HepG2 (cell line): ENCODE measurements around the gene ZBTB26. TPM values are rescaled to one million over a fixed set of nuclear protein-coding genes. Genes with fewer than 3 reads are reported as not detected.

Experiments used
- CCDC6 ChIP-seq: sonication (generic); formaldehyde crosslinking; IDR thresholded peaks from 2 replicates; pipeline ENCODE4 v1.8.1; 2022; ENCODE audit warnings: mild to moderate bottlenecking, missing genetic modification reagents, moderate library complexity
- CENPT ChIP-seq: sonication (generic); formaldehyde crosslinking; IDR thresholded peaks from 2 replicates; pipeline ENCODE4 v1.8.0; 2022; ENCODE audit warnings: low read depth, mild to moderate bottlenecking, moderate library complexity, missing genetic modification reagents
- ETS1 ChIP-seq: sonication (generic); formaldehyde crosslinking; IDR thresholded peaks from 2 replicates; pipeline ENCODE4 v1.4.0; 2020; ENCODE audit warnings: missing genetic modification reagents
- GABPB1 ChIP-seq: IDR thresholded peaks from 2 replicates; pipeline ENCODE4 v1.6.1; 2016; ENCODE audit warnings: mild to moderate bottlenecking, missing genetic modification reagents, moderate library complexity, missing compliant biosample characterization
- HNF1A ChIP-seq, 2 experiments: sonication (generic) in 1 of 2; formaldehyde crosslinking in 1 of 2; IDR thresholded peaks; 2 replicates each; pipeline versions ENCODE4 v1.4.0 to v1.6.1; 2016 to 2020; ENCODE audit warnings: borderline replicate concordance in 1 of 2, low read depth in 1 of 2, mild to moderate bottlenecking in 1 of 2, missing genetic modification reagents in 1 of 2
- ISL2 ChIP-seq: sonication (generic); formaldehyde crosslinking; IDR thresholded peaks from 2 replicates; pipeline ENCODE4 v1.5.0; 2020; ENCODE audit warnings: missing genetic modification reagents
- KMT2B ChIP-seq: IDR thresholded peaks from 2 replicates; pipeline ENCODE4 v1.6.1; 2016; ENCODE audit warnings: missing genetic modification reagents, missing compliant biosample characterization
- MAF1 ChIP-seq: sonication (generic); formaldehyde crosslinking; IDR thresholded peaks from 2 replicates; pipeline ENCODE4 v1.5.0; 2020; ENCODE audit warnings: missing genetic modification reagents, borderline replicate concordance
- MLX ChIP-seq: IDR thresholded peaks from 2 replicates; pipeline ENCODE4 v1.6.1; 2016
- RBFOX2 ChIP-seq: fragments of 200-400 bp; formaldehyde crosslinking; IDR thresholded peaks from 2 replicates; pipeline ENCODE4 v1.6.1; 2017; ENCODE audit warnings: low read depth, mild to moderate bottlenecking, low read length
- RBM39 ChIP-seq: fragments of 200-400 bp; formaldehyde crosslinking; IDR thresholded peaks from one replicate; pipeline ENCODE4 v1.6.1; 2018; ENCODE audit warnings: antibody characterized with exemption, mild to moderate bottlenecking, low read depth, low read length; ENCODE audit not compliant: poor library complexity, severe bottlenecking
- RFX3 ChIP-seq: IDR thresholded peaks from 2 replicates; pipeline ENCODE4 v1.6.1; 2016; ENCODE audit warnings: missing biosample characterization, missing genetic modification reagents
- SALL1 ChIP-seq: sonication (generic); formaldehyde crosslinking; IDR thresholded peaks from 2 replicates; pipeline ENCODE4 v1.8.0; 2022; ENCODE audit warnings: mild to moderate bottlenecking, missing genetic modification reagents
- SAP130 ChIP-seq: IDR thresholded peaks from 2 replicates; pipeline ENCODE4 v1.6.1; 2016; ENCODE audit warnings: low read depth
- SIX4 ChIP-seq: sonication (generic); formaldehyde crosslinking; IDR thresholded peaks from 2 replicates; pipeline ENCODE4 v1.4.0; 2020; ENCODE audit warnings: missing genetic modification reagents
- ZBTB37 ChIP-seq: sonication (generic); formaldehyde crosslinking; IDR thresholded peaks from 2 replicates; pipeline ENCODE4 v1.4.0; 2020; ENCODE audit warnings: mild to moderate bottlenecking, missing genetic modification reagents
- ZNF564 ChIP-seq: sonication (generic); formaldehyde crosslinking; IDR thresholded peaks from 2 replicates; pipeline ENCODE4 v1.8.1; 2023; ENCODE audit warnings: mild to moderate bottlenecking, missing genetic modification reagents
- ZSCAN30 ChIP-seq: sonication (generic); formaldehyde crosslinking; IDR thresholded peaks from 2 replicates; pipeline ENCODE4 v1.5.0; 2020; ENCODE audit warnings: mild to moderate bottlenecking, missing genetic modification reagents
- polyA plus RNA-seq, 8 experiments: library from polyadenylated mRNA; depleted of rRNA in 3 of 8; stranded (reverse) in 7 of 8; unstranded in 1 of 8; fragments of >200 nt; fragmentation: Illumina TruSeq in 4 of 8; extraction: Trizol in 4 of 8; gene quantifications; 2 replicates each; pipeline versions ENCODE4 v1.2.1 to v1.2.3, GENCODE V29; 2011 to 2016; ENCODE audit warnings: low read depth in 4 of 8, missing spikeins in 1 of 8, mixed read lengths in 1 of 8; ENCODE audit not compliant: insufficient read depth in 1 of 8
- total RNA-seq, 5 experiments: library from RNA; depleted of rRNA; stranded (reverse); fragments of >200 nt; fragmentation: Illumina TruSeq; extraction: Trizol; gene quantifications; 2 replicates each; pipeline ENCODE4 v1.2.3, GENCODE V29; 2016; ENCODE audit warnings: low read depth in 1 of 5
- TF ChIP-seq, protein P1 (sequence below): sonication (generic); formaldehyde crosslinking; conservative IDR thresholded peaks from 2 replicates; pipeline ENCODE4 v1.8.0; 2022; ENCODE audit warnings: missing genetic modification reagents

The ZBTB26 gene
- total and polyA plus RNA-seq, 2 of the 13 experiments (the other 11 are each of a cell fraction or from before 2014, with no cell fraction given), result 4.5 to 8.6 TPM

DNA sequence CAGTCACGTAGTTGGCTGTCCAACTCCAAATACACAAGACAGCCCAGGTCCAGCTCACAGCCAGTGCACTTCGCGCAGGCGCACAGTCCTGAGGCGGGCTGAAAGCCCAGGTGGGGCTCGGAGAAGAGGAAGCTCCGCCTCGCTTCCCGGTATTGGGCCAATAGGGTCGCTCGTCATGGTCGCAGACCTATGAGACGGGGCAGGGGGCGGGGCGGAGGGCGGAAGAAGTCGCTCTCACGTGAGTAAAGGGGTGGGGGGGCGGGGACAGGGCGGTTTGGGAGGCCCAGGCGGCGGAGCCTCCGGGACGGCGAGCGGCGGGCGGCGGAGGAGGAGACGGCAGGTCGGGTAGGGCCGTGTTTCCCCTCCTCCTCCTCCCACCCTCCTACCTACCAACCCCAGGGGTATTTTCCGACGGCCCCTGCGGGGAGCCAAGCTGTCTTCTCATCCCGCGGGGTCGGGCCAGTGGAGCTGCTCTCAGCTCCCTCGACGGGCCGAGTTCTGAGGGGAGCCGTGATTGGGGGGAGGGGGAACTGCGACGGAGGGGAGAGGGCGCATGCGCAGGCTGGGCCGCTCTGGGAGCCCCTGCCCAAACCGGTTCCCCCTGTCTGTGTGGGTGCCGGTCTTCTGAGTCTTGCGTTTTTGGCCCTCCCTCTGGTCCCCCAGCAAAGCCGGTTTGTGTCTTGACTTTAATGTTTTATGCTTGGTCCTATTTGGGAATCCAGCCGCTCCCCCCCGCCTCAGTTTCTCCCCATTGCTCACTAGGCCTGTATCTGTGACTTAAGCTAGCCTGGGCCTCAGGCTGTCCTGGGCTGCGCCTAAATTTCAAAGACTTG is 9.7 kb upstream of the ZBTB26 start, which contains the start of gene RABGAP1 (continued):
- TF ChIP-seq, protein P1, sequence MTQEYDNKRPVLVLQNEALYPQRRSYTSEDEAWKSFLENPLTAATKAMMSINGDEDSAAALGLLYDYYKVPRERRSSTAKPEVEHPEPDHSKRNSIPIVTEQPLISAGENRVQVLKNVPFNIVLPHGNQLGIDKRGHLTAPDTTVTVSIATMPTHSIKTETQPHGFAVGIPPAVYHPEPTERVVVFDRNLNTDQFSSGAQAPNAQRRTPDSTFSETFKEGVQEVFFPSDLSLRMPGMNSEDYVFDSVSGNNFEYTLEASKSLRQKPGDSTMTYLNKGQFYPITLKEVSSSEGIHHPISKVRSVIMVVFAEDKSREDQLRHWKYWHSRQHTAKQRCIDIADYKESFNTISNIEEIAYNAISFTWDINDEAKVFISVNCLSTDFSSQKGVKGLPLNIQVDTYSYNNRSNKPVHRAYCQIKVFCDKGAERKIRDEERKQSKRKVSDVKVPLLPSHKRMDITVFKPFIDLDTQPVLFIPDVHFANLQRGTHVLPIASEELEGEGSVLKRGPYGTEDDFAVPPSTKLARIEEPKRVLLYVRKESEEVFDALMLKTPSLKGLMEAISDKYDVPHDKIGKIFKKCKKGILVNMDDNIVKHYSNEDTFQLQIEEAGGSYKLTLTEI, result no peak
- peak; percentile 79 for TF ChIP-seq RBFOX2
- TF ChIP-seq RFX3 (CRISPR knock-in tag), result no peak
- peak; percentile 87 for TF ChIP-seq GABPB1 (CRISPR knock-in tag)
- TF ChIP-seq ISL2 (CRISPR knock-in tag), result 0 out of 2 replicates have a peak, but pooled peaks have one; percentile 39
- TF ChIP-seq ZSCAN30 (CRISPR knock-in tag), result no peak
- no peak for TF ChIP-seq MLX
- TF ChIP-seq ETS1, result 0 out of 2 replicates have a peak, but pooled peaks have one; percentile 40
- peak; percentile 71 for TF ChIP-seq SAP130 (CRISPR knock-in tag)
- TF ChIP-seq ZNF564 (CRISPR knock-in tag), result no peak
- TF ChIP-seq RBM39, result peak; percentile 78
- TF ChIP-seq HNF1A (IDR thresholded peaks at IDR 0.05; ENCODE audit: low read depth), result no peak
- peak; percentile 24; the same call in 1 of the 2 replicates for TF ChIP-seq HNF1A (CRISPR knock-in tag; IDR thresholded peaks at IDR 0.05; ENCODE audit: borderline replicate concordance)
- peak; percentile 47; the same call in 1 of the 2 replicates for TF ChIP-seq KMT2B (CRISPR knock-in tag)
- peak; percentile 70; the same call in 1 of the 2 replicates for TF ChIP-seq MAF1 (CRISPR knock-in tag)
- TF ChIP-seq CCDC6 (CRISPR knock-in tag), result 0 out of 2 replicates have a peak, but pooled peaks have one; percentile 16
- 0 out of 2 replicates have a peak, but pooled peaks have one; percentile 13 for TF ChIP-seq SIX4
- no peak for TF ChIP-seq CENPT
- peak; percentile 47 for TF ChIP-seq SALL1
- TF ChIP-seq ZBTB37 (CRISPR knock-in tag), result 0 out of 2 replicates have a peak, but pooled peaks have one; percentile 19
